SK-N-MC (cell line): ENCODE results near the gene SLC24A4.

ENCODE experiments used
- DNase-seq: peaks from one replicate; pipeline ENCODE4 v3.0.0-alpha.2; 2011; ENCODE audit warnings: low read depth, low spot score
- H3K27ac ChIP-seq: fragments of 200-600 bp; sonication (generic); 2 replicates; pipeline ENCODE4 v1.5.1; 2016; ENCODE audit warnings: mixed run types
- H3K36me3 ChIP-seq: fragments of 200-600 bp; sonication (generic); 2 replicates; pipeline ENCODE4 v1.6.1; 2017; ENCODE audit warnings: antibody characterized with exemption, low read length, mixed read lengths; ENCODE audit not compliant: insufficient read depth
- H3K4me3 ChIP-seq: fragments of 200-600 bp; sonication (generic); 2 replicates; pipeline ENCODE4 v1.5.1; 2016
- H3K9ac ChIP-seq: fragments of 200-600 bp; sonication (generic); 2 replicates; pipeline ENCODE4 v1.8.0; 2017; ENCODE audit warnings: mixed run types, mixed read lengths; ENCODE audit not compliant: insufficient read length
- H3K9me3 ChIP-seq: fragments of 200-600 bp; sonication (generic); 2 replicates; pipeline ENCODE4 v1.6.1; 2017; ENCODE audit warnings: low read depth, mild to moderate bottlenecking, antibody characterized with exemption, low read length, moderate library complexity, mixed read lengths
- EZH2 ChIP-seq: fragments of 200-600 bp; sonication (generic); IDR thresholded peaks from one replicate; pipeline ENCODE4 v1.6.1; 2017; ENCODE audit warnings: antibody characterized with exemption
- FOXP2 ChIP-seq: optimal IDR thresholded peaks from 2 replicates; pipeline ENCODE3; 2011; ENCODE audit warnings: mild to moderate bottlenecking, moderate library complexity; ENCODE audit not compliant: insufficient read depth; ENCODE audit errors: extremely low read length, control extremely low read depth
- POLR2AphosphoS5 ChIP-seq: IDR thresholded peaks from 2 replicates; pipeline ENCODE4 v1.6.1; 2012; ENCODE audit warnings: mild to moderate bottlenecking, low read depth, low read length, borderline replicate concordance

Gene SLC24A4

DNA sequence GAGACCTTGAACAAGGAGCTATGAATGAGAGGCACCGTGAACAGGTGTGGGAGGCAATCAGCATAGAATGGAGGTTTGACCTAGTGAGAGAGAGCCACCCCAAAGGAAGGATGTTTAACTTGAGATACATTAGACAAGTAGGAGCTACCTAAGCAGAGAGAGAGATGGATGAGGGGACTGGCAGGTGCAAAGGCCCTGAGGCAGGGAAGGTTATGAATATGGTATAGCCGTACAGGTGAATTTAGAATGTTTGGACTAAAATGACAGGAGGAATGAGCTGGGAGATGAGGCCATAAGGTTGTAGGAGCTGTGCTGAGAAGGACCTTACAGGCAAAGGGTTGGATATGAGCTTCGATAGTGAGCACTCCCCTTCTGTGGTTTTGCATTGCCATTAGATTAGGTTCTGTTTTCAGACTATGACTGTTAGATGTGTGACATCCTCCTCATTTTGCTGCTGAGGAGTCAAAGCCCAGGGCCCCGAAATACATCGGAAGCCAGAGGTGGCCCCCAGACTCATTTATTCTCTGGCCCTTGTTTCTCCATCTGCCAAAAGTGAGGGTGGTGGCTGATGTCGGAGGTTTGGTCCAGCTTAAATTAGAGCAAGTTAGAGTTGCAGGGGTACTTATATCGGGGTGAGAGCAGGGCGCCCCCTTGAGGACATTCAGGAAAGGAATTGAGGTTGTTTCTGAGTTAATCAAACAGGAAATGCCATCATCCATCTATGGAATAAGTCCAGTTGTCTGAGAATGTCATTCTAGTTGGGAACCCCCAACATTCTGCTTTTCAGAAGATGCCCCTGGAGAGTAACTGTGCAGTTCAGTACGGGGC is 29.4 kb downstream of the SLC24A4 start:
- Histone ChIP-seq H3K27ac (no peak overlapping the region), H3K36me3 (no peaks in the 10 kb centered on the region), H3K9ac (no peak overlapping the region), H3K9me3 (no peaks in the 10 kb centered on the region), H3K4me3 (no peak overlapping the region)
- no peak for TF ChIP-seq FOXP2
- no peak for TF ChIP-seq EZH2
- no peak for TF ChIP-seq POLR2AphosphoS5
- DNase-seq = peak; percentile 26

DNA sequence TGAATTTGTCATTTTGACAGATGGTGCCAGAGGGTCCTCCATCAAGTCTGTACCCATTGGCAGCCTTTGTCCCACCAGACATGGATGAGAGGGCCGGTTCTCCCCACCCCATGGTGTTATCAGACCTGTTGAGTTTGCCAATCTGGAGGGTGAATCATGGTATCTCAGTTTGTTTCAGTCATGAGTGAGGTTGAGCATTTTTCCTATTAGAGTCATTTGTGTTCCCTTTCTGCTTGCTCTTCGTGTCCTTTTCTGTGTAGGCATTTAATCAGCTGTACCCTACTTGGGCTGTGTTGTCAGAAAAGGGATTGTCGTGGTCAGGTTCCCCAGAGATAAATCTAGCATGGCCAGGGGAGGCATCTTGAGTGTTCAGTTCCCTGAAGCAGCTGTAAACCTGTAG is 30.5 kb downstream of the SLC24A4 start:
- H3K4me3 ChIP-seq = no peak overlapping the region
- no peak overlapping the region for H3K27ac ChIP-seq
- no peaks in the 10 kb centered on the region for H3K36me3 ChIP-seq
- H3K9ac ChIP-seq = no peak overlapping the region
- no peak for DNase-seq
- TF ChIP-seq EZH2 (no peak), FOXP2 (no peak), POLR2AphosphoS5 (no peak)
- H3K9me3 ChIP-seq = no peaks in the 10 kb centered on the region

DNA sequence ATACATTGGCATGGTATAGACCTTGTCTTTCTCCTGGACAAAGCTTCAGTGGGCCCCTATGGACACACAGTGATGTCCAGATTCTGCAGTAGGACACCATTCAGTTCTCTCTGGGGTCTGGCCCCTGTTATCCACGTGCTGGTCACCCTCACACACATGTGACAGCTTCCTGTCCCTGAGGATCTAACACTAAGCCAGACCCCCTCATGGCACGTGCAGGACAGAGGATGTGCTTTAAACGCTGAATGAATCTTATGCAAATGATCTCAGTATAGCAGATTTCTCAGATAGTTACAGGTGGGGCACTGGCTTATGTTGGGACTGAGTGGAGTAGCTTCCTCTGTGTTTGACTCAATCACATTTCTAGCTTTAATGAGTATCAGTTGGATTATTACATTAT is 33.7 kb downstream of the SLC24A4 start:
- Histone ChIP-seq H3K9me3 (no peaks in the 10 kb centered on the region), H3K9ac (no peak overlapping the region), H3K36me3 (no peaks in the 10 kb centered on the region), H3K4me3 (no peak overlapping the region), H3K27ac (no peak overlapping the region)
- no peak for DNase-seq
- TF ChIP-seq EZH2 = no peak
- TF ChIP-seq POLR2AphosphoS5 = no peak
- TF ChIP-seq FOXP2 = no peak

DNA sequence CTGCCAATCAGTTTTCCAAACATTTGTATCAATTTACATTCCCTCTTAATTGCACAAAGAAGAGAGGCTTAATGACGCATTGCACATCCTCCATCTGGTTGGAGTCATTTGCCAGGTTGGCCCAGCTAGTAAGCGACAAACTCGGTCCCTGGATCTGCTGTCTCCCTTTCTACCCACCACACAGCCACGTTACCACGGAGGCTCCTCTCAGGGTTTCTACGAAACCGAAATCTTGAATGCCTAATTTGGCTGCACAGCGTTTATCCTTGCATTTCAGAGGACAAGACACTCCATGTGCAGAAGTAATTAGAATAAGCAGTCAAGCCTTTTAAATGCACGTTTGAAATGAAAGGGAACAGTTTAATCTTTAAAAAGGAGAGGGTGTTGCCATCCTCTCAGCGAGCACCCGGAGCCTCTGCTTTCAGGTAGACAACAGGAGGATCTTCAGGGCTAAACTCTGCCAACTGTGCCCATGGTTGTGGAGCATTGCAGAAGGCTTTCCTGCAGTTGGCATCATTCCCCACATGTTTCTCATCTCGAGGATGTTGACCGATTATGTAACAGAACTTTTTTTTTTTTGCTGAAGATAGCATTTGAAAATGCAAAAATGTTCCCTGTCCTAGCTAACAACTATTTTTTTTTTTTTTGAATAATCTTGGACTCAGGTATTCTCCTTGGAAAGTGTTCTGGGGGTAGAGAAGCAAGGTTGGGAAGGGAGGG is 37.8 kb downstream of the SLC24A4 start:
- H3K9me3 ChIP-seq = no peaks in the 10 kb centered on the region
- no peak overlapping the region for H3K27ac ChIP-seq
- no peak for DNase-seq
- TF ChIP-seq FOXP2 (no peak), POLR2AphosphoS5 (no peak), EZH2 (no peak)
- no peak overlapping the region for H3K4me3 ChIP-seq
- no peak overlapping the region for H3K9ac ChIP-seq
- H3K36me3 ChIP-seq = no peaks in the 10 kb centered on the region

DNA sequence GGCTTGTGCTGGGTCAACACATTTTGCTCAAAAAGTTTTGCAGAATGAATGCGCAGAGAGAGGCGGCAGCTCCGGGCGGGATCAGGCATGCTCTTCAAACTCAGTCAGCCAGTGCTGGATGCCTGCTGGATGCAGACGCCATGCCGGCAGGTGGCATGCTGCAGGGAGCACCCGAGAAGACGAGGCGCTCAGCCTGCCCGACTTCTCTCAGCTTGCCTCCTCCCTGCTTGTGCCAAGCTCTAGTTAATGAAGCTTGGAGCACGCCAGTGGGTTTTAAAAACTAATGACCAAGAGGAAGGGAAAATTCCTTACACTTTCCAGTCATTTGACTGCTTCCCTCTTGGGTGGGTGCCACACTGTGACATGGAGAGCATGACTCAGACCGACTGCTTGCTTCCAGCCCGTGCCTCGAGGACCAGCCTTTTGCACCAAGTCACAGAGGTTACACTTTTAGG is 39.8 kb downstream of the SLC24A4 start:
- DNase-seq = no peak
- H3K36me3 ChIP-seq = no peaks in the 10 kb centered on the region
- H3K4me3 ChIP-seq = no peak overlapping the region
- no peak overlapping the region for H3K27ac ChIP-seq
- no peak overlapping the region for H3K9ac ChIP-seq
- TF ChIP-seq POLR2AphosphoS5 (no peak), EZH2 (no peak), FOXP2 (no peak)
- H3K9me3 ChIP-seq = no peaks in the 10 kb centered on the region

DNA sequence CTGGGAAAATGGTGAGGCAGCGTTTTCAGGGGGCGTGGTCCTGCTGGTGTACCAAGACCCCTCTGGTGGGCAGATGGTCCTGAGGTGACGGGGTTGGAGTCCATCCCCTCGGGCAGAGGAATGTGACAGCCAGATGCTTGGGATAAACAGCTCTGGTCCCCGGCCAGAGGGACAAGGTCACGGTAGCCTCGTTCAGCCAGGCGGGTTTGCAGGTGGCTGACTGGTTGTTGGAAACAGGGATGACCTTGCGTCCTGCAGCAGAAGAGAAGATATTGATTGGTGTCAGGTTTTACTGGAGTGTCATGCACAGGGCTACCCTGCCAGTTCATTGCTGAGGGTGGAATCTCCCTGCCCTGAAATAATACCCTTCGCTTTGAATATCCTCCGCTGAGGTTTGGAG is 43.3 kb downstream of the SLC24A4 start:
- no peaks in the 10 kb centered on the region for H3K9me3 ChIP-seq
- no peaks in the 10 kb centered on the region for H3K36me3 ChIP-seq
- no peak overlapping the region for H3K4me3 ChIP-seq
- no peak overlapping the region for H3K27ac ChIP-seq
- no peak overlapping the region for H3K9ac ChIP-seq
- no peak for TF ChIP-seq POLR2AphosphoS5
- TF ChIP-seq FOXP2 = no peak
- no peak for TF ChIP-seq EZH2
- DNase-seq = no peak

DNA sequence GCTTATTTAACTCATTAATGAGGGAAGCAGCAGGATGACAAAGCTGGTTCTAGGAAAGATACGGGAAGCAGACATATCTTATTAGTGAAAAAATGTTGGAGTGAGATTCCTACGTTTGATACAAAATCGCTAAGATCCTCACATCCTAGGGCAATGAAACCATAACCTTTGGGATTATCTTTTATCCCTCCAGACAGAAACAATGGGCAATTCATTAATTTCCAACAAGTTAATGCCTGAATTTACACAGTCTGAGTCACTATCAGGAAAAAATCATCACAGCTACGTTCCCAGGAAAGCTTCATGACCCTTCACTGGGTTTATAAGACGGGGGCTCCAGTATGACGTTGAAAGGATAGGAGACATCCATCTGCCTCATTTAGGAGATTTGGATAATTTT is 45.0 kb downstream of the SLC24A4 start:
- no peak for DNase-seq
- no peak overlapping the region for H3K4me3 ChIP-seq
- no peak overlapping the region for H3K9ac ChIP-seq
- no peaks in the 10 kb centered on the region for H3K36me3 ChIP-seq
- TF ChIP-seq POLR2AphosphoS5 (no peak), EZH2 (no peak), FOXP2 (no peak)
- H3K27ac ChIP-seq = no peak overlapping the region
- no peaks in the 10 kb centered on the region for H3K9me3 ChIP-seq

DNA sequence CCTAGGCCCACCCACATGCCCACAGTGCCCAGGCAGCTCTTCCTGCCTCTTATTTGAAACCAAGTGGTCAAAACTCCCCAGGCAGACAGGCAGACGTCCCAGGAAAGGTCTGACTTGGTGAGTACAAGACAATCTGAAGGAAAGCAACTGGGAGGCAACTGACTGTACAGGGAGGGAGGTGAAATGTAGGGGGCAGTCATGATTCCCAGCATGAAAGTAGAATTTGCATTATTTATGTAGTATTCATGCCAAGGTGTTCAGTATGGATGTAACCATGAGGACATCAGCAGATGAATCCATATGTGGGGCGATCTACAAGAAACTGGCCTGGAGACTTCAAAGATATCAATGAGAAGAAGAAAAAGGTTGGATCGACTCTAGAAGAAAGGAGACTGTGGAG is 46.1 kb downstream of the SLC24A4 start:
- Histone ChIP-seq H3K9ac (no peak overlapping the region), H3K9me3 (no peaks in the 10 kb centered on the region), H3K27ac (no peak overlapping the region), H3K36me3 (no peaks in the 10 kb centered on the region), H3K4me3 (no peak overlapping the region)
- DNase-seq = no peak
- TF ChIP-seq POLR2AphosphoS5 (no peak), FOXP2 (no peak), EZH2 (no peak)
